NB4 (cell line): Measurements from ENCODE around the gene CSTPP1.
A peak's percentile ranks its signal among the peaks of the same experiment; 100 is the strongest.

Experiments used
- DNase-seq: peaks from one replicate; pipeline ENCODE4 v3.0.0; 2010; ENCODE audit warnings: low read depth
- H3K4me3 ChIP-seq: one replicate; pipeline ENCODE4 v1.5.1; 2011; ENCODE audit warnings: mild to moderate bottlenecking, low read depth, low read length, moderate library complexity
- CTCF ChIP-seq: IDR thresholded peaks from one replicate; pipeline ENCODE4 v1.5.1; 2012; ENCODE audit warnings: low read depth, low read length
- MAX ChIP-seq: IDR thresholded peaks from 2 replicates; pipeline ENCODE4 v1.6.1; 2011; ENCODE audit warnings: low read depth, low read length
- MYC ChIP-seq: IDR thresholded peaks from 2 replicates; pipeline ENCODE4 v1.6.1; 2011; ENCODE audit warnings: low read depth, low read length
- POLR2A ChIP-seq: IDR thresholded peaks from 2 replicates; pipeline ENCODE4 v1.6.1; 2011; ENCODE audit warnings: mild to moderate bottlenecking; ENCODE audit not compliant: insufficient read length; ENCODE audit errors: extremely low read depth

CSTPP1 gene

GRCh38 chr11:47161134-47161854, 224.7 kb downstream of the CSTPP1 start:
- peak; percentile 78 for DNase-seq

GRCh38 chr11:47161890-47162289, 225.3 kb downstream of the CSTPP1 start:
- no peak overlapping the region for H3K4me3 ChIP-seq
- no peak for DNase-seq
- TF ChIP-seq POLR2A = no peak
- TF ChIP-seq MAX = no peak
- TF ChIP-seq CTCF = no peak

More at GRCh38 chr11:47161134-47161854, 224.7 kb downstream of the CSTPP1 start:
- H3K4me3 ChIP-seq = no peak overlapping the region
- TF ChIP-seq CTCF = peak; percentile 85
- no peak for TF ChIP-seq MYC
- TF ChIP-seq POLR2A = peak; percentile 10
- 0 out of 2 replicates have a peak, but pooled peaks have one; percentile 10 for TF ChIP-seq MAX

- no peak for DNase-seq
- H3K4me3 ChIP-seq = no peak overlapping the region
- TF ChIP-seq POLR2A = no peak
- TF ChIP-seq CTCF = no peak
- TF ChIP-seq MYC = no peak
- no peak for TF ChIP-seq MAX
Measured at GRCh38 chr11:47162426-47162825, 225.9 kb downstream of the CSTPP1 start.

GRCh38 chr11:47163193-47163592, 226.6 kb downstream of the CSTPP1 start:
- no peak for DNase-seq
- H3K4me3 ChIP-seq = no peak overlapping the region
- TF ChIP-seq POLR2A (no peak), CTCF (no peak), MYC (no peak)

GRCh38 chr11:47163898-47164297, 227.3 kb downstream of the CSTPP1 start:
- DNase-seq = no peak
- TF ChIP-seq POLR2A (no peak), MYC (no peak), MAX (no peak), CTCF (no peak)
- no peak overlapping the region for H3K4me3 ChIP-seq

- no peak overlapping the region for H3K4me3 ChIP-seq
- DNase-seq = no peak
- TF ChIP-seq CTCF (no peak), MAX (no peak), POLR2A (peak; percentile 9), MYC (no peak)
Measured at GRCh38 chr11:47164321-47164720, 227.8 kb downstream of the CSTPP1 start.
